GM23248 (cell line): Measurements from ENCODE around the gene CGN. TPM values are rescaled to one million over a fixed set of nuclear protein-coding genes. Genes with fewer than 3 reads are reported as not detected.

Experiments
- DNase-seq: peaks from one replicate; pipeline ENCODE4 v3.0.0-alpha.2; 2015
- H2AFZ ChIP-seq: fragments of 200-600 bp; sonication (generic); 2 replicates; pipeline ENCODE4 v1.6.1; 2016; ENCODE audit warnings: antibody characterized with exemption
- H3F3A ChIP-seq: fragments of 200-600 bp; sonication (generic); 2 replicates; pipeline ENCODE4 v1.6.1; 2016; ENCODE audit warnings: mild to moderate bottlenecking, antibody characterized with exemption, mixed run types; ENCODE audit not compliant: insufficient read depth
- H3K27ac ChIP-seq: fragments of 200-600 bp; sonication (generic); 2 replicates; pipeline ENCODE4 v1.5.1; 2016; ENCODE audit warnings: mild to moderate bottlenecking
- H3K27me3 ChIP-seq: fragments of 200-600 bp; sonication (generic); replicated peaks from 2 replicates; pipeline ENCODE4 v1.6.1; 2016; ENCODE audit warnings: mild to moderate bottlenecking; ENCODE audit not compliant: insufficient read depth
- H3K36me3 ChIP-seq: fragments of 200-600 bp; sonication (generic); 2 replicates; pipeline ENCODE4 v1.6.1; 2016; ENCODE audit warnings: low read depth, mild to moderate bottlenecking
- H3K4me1 ChIP-seq: fragments of 200-600 bp; sonication (generic); 2 replicates; pipeline ENCODE4 v1.6.1; 2016; ENCODE audit warnings: mild to moderate bottlenecking; ENCODE audit not compliant: insufficient read depth
- H3K4me2 ChIP-seq: fragments of 200-600 bp; sonication (generic); one replicate; pipeline ENCODE4 v1.6.1; 2016; ENCODE audit warnings: mild to moderate bottlenecking; ENCODE audit not compliant: unreplicated experiment
- H3K4me3 ChIP-seq: fragments of 200-600 bp; sonication (generic); 2 replicates; pipeline ENCODE4 v1.5.1; 2016; ENCODE audit warnings: mild to moderate bottlenecking
- H3K79me2 ChIP-seq: fragments of 200-600 bp; sonication (generic); 2 replicates; pipeline ENCODE4 v1.6.1; 2016; ENCODE audit warnings: mild to moderate bottlenecking; ENCODE audit not compliant: insufficient read depth
- H3K9ac ChIP-seq: fragments of 200-600 bp; sonication (generic); 2 replicates; pipeline ENCODE4 v1.6.1; 2016; ENCODE audit warnings: mild to moderate bottlenecking
- H3K9me2 ChIP-seq: fragments of 200-600 bp; sonication (generic); 2 replicates; pipeline ENCODE4 v1.6.1; 2016; ENCODE audit warnings: mixed run types, mild to moderate bottlenecking, moderate library complexity; ENCODE audit not compliant: insufficient read depth
- H3K9me3 ChIP-seq: fragments of 200-600 bp; sonication (generic); one replicate; pipeline ENCODE4 v1.6.1; 2017; ENCODE audit warnings: low read depth
- H4K20me1 ChIP-seq: fragments of 200-600 bp; sonication (generic); 2 replicates; pipeline ENCODE4 v1.6.0; 2016; ENCODE audit not compliant: insufficient read depth
- EZH2 ChIP-seq: fragments of 200-600 bp; sonication (generic); IDR thresholded peaks from 2 replicates; pipeline ENCODE4 v1.6.1; 2018; ENCODE audit warnings: antibody characterized with exemption, mild to moderate bottlenecking; ENCODE audit not compliant: insufficient read depth, poor library complexity, severe bottlenecking
- EZH2phosphoT487 ChIP-seq: fragments of 200-600 bp; sonication (generic); IDR thresholded peaks from 2 replicates; pipeline ENCODE4 v1.6.1; 2018; ENCODE audit warnings: antibody characterized with exemption, moderate library complexity, mild to moderate bottlenecking, low read depth; ENCODE audit not compliant: insufficient read depth
- WGBS, 2 experiments: methylation state at CpG; one replicate each; pipeline ENCODE4 v1.1.6; 2015 to 2017; ENCODE audit warnings: low lambda C conversion rate in 2 of 2, low coverage in 1 of 2; ENCODE audit errors: missing lambda C conversion rate in 2 of 2; 5-methylcytosine and 5-hydroxymethylcytosine counted together
- in situ Hi-C: fragments of 300-500 bp; cut with MboI; formaldehyde crosslinking; loops from 2 replicates; pipeline ENCODE4 v1.15.0; 2020
- polyA plus RNA-seq: library from polyadenylated mRNA; unstranded; fragments of >200 nt; fragmentation: Nextera tagmentation; extraction: Ambion mirVana; gene quantifications from 2 replicates; pipeline ENCODE4 v1.2.1, GENCODE V29; 2016
- total RNA-seq: library from RNA; depleted of rRNA; stranded (reverse); fragments of >200 nt; shearing (Covaris generic); gene quantifications from 2 replicates; pipeline ENCODE4 v1.2.3, GENCODE V29; 2014

Gene CGN
- total and polyA plus RNA-seq, 2 experiments from 2014 or later = not detected

- peaks cover 29% of the 10 kb centered on the region for H3K36me3 ChIP-seq
- peaks cover 19% of the 10 kb centered on the region for H3K79me2 ChIP-seq
- no peaks in the 10 kb centered on the region for H3K9me3 ChIP-seq
- H3K27ac ChIP-seq = no peak overlapping the region
- no peaks in the 10 kb centered on the region for H4K20me1 ChIP-seq
- in situ Hi-C loops = no loop called here
- TF ChIP-seq EZH2 = no peak
- no peak for TF ChIP-seq EZH2phosphoT487
- H3K9me2 ChIP-seq = no peaks in the 10 kb centered on the region
- WGBS, 2 experiments = 93 to 97% methylated on average over 5 of the region's 5 CpGs
- H3K4me3 ChIP-seq = no peak overlapping the region
- H2AFZ ChIP-seq = no peak overlapping the region
- DNase-seq = no peak
- H3K4me2 ChIP-seq = no peak overlapping the region
- H3K4me1 ChIP-seq = peaks cover 6% of the 10 kb centered on the region; the same call in 1 of the 2 replicates
- H3F3A ChIP-seq = peaks cover 4% of the 10 kb centered on the region; the same call in 1 of the 2 replicates
- H3K27me3 ChIP-seq = no peaks in the 10 kb centered on the region
- no peak overlapping the region for H3K9ac ChIP-seq
These were observed 54.5 kb downstream of the CGN start for GRCh38 chr1:151565502-151566189.

DNA sequence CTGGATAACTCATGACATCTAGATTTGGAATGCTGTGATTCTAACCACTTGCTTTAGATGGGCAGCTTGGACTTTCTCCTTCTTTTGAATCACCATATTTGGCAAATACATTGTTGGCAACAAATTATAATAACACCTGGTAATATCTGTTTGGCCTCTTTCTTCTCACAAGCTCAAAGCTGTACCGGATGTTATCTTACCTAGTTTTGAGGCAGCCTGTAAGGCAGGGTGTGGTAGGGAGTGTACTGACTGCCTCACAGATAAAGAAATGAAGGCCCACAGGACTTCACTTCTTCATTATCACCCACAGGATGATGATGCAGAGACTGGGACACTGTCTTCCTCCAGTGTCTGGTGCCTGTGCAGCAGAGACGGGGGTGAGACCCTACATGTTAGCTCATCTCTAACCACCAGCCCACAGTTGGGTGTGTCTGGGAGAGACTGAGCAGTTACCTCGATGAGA lies 57.5 kb downstream of the CGN start:
- DNase-seq = no peak
- peaks cover 6% of the 10 kb centered on the region; the same call in 1 of the 2 replicates for H3F3A ChIP-seq
- no peaks in the 10 kb centered on the region for H4K20me1 ChIP-seq
- in situ Hi-C loops = no loop called here
- H3K4me2 ChIP-seq = no peak overlapping the region
- H3K9me2 ChIP-seq = no peaks in the 10 kb centered on the region
- H2AFZ ChIP-seq = no peak overlapping the region
- no peak overlapping the region for H3K9ac ChIP-seq
- H3K27me3 ChIP-seq = no peaks in the 10 kb centered on the region
- 69 to 75% methylated on average over 3 of the region's 3 CpGs for WGBS, 2 experiments
- H3K36me3 ChIP-seq = peaks cover 33% of the 10 kb centered on the region
- H3K4me3 ChIP-seq = no peak overlapping the region
- no peak overlapping the region for H3K27ac ChIP-seq
- H3K4me1 ChIP-seq = peaks cover 6% of the 10 kb centered on the region; the same call in 1 of the 2 replicates
- no peak for TF ChIP-seq EZH2phosphoT487
- TF ChIP-seq EZH2 = no peak
- H3K9me3 ChIP-seq = no peaks in the 10 kb centered on the region
- H3K79me2 ChIP-seq = peaks cover 3% of the 10 kb centered on the region; the same call in 1 of the 2 replicates

GRCh38 chr1:151570819-151571218 lies 59.6 kb downstream of the CGN start:
- peaks cover 19% of the 10 kb centered on the region for H3K4me1 ChIP-seq
- no peaks in the 10 kb centered on the region for H4K20me1 ChIP-seq
- peaks cover 11% of the 10 kb centered on the region for H3F3A ChIP-seq
- no peaks in the 10 kb centered on the region for H3K27me3 ChIP-seq
- H3K9me3 ChIP-seq = no peaks in the 10 kb centered on the region
- no peak overlapping the region for H2AFZ ChIP-seq
- DNase-seq = no peak
- no peak overlapping the region for H3K9ac ChIP-seq
- TF ChIP-seq EZH2 (no peak), EZH2phosphoT487 (no peak)
- H3K4me3 ChIP-seq = no peak overlapping the region
- H3K36me3 ChIP-seq = peaks cover 30% of the 10 kb centered on the region
- no peaks in the 10 kb centered on the region for H3K9me2 ChIP-seq
- in situ Hi-C loops = no loop called here
- no peaks in the 10 kb centered on the region for H3K79me2 ChIP-seq
- 88 to 95% methylated on average over 1 of the region's 1 CpG for WGBS, 2 experiments
- no peak overlapping the region for H3K27ac ChIP-seq
- no peak overlapping the region for H3K4me2 ChIP-seq

DNA sequence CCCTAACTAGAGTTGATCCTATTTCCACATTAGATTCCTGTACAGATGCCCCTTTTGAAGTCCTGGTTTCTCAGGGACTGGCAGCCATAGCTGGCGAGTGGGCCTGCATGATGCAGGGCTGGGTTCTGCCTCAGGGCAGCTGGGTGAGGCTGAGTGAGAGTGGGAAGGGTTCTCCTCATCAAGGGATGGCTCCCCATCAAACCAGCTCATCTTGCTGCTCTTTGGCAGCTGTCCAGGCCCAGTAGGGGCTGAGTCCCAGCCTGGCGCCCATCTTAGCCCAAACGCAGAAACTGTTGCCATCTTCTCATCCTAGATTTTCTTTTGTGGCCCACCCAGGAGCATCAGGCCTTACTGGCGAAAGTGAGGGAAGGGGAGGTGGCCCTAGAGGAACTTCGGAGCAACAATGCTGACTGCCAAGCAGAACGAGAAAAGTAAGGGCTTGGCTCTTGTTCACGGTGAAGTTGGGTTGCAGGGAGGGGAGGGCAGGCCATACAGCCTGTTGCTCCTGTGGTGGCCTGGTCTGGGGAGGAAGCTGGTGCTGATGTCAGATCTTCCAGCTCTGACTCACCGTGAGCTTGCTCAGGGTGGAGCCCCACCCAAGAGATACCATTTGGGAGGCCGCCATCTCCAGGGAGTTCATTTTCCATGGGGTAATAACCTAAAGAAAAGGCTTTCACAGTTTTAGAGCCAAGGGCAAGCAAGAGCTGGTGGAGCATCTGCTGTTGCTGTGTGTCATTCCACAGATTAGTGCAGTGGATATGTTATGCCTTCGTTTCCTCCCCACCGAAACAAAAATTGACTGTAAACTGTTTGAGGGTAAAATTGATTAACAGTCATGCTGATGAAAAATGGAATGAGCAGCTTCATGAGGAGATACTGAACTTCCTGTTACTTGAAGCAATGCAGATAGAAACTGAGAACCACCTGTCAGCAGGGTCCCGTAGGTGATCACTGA lies 63.7 kb downstream of the CGN start:
- WGBS, 2 experiments = 45 to 51% methylated on average over 12 of the region's 12 CpGs
- Histone ChIP-seq H2AFZ (peak overlapping the region; percentile 54; the same call in 1 of the 2 replicates), H3K4me2 (peak overlapping the region; percentile 23), H3K27me3 (no peaks in the 10 kb centered on the region), H3K79me2 (no peaks in the 10 kb centered on the region), H3K9ac (peak overlapping the region; percentile 41; the same call in 1 of the 2 replicates), H3K27ac (peak overlapping the region; percentile 79), H3K4me1 (peaks cover 27% of the 10 kb centered on the region), H3K36me3 (peaks cover 29% of the 10 kb centered on the region), H3K9me2 (no peaks in the 10 kb centered on the region), H3K9me3 (no peaks in the 10 kb centered on the region), H3K4me3 (no peak overlapping the region), H4K20me1 (no peaks in the 10 kb centered on the region), H3F3A (peaks cover 22% of the 10 kb centered on the region)
- no peak for TF ChIP-seq EZH2phosphoT487
- no peak for TF ChIP-seq EZH2
- peak; percentile 96 for DNase-seq
- in situ Hi-C loops = no loop called here
